Liver (tissue), 9 donors: Measurements from ENCODE around the gene SLC38A2. TPM values are rescaled to one million over a fixed set of nuclear protein-coding genes. Genes with fewer than 3 reads are reported as not detected.

Experiments used
- DNase-seq: peaks from one replicate; pipeline ENCODE4 v3.0.0-alpha.2; 2017; ENCODE audit warnings: low spot score
- H3K27ac ChIP-seq, 2 donors: one replicate each; pipeline ENCODE4 v1.7.0; 2013; ENCODE audit warnings: inconsistent platforms in 2 of 2, low read length in 2 of 2, control low read depth in 1 of 2, low read depth in 1 of 2, mild to moderate bottlenecking in 1 of 2
- H3K27me3 ChIP-seq, 4 donors: one replicate each; pipeline versions ENCODE4 v1.6.1 to v1.7.0; 2013; ENCODE audit warnings: low read length in 3 of 4, inconsistent platforms in 1 of 4, mild to moderate bottlenecking in 1 of 4, moderate library complexity in 1 of 4; ENCODE audit not compliant: control insufficient read depth in 4 of 4, insufficient read depth in 4 of 4
- H3K36me3 ChIP-seq, 4 donors: one replicate each; pipeline versions ENCODE4 v1.6.1 to v1.7.0; 2013; ENCODE audit warnings: low read length in 3 of 4, mild to moderate bottlenecking in 3 of 4, low read depth in 1 of 4, moderate library complexity in 1 of 4; ENCODE audit not compliant: control insufficient read depth in 4 of 4, insufficient read depth in 3 of 4
- H3K4me1 ChIP-seq, 4 donors: one replicate each; pipeline versions ENCODE4 v1.6.1 to v1.7.0; 2013; ENCODE audit warnings: low read length in 3 of 4, mild to moderate bottlenecking in 3 of 4, moderate library complexity in 1 of 4; ENCODE audit not compliant: control insufficient read depth in 4 of 4, insufficient read depth in 4 of 4
- H3K4me3 ChIP-seq, 3 donors: one replicate each; pipeline versions ENCODE4 v1.6.1 to v1.7.0; 2013; ENCODE audit warnings: low read length in 3 of 3, control low read depth in 1 of 3, low read depth in 1 of 3, mild to moderate bottlenecking in 1 of 3
- H3K9ac ChIP-seq, 2 donors: one replicate each; pipeline ENCODE4 v1.7.0; 2013; ENCODE audit warnings: low read length in 2 of 2, mild to moderate bottlenecking in 2 of 2, moderate library complexity in 2 of 2, control low read depth in 1 of 2, low read depth in 1 of 2
- H3K9me3 ChIP-seq, 4 donors: one replicate each; pipeline versions ENCODE4 v1.6.1 to v1.7.0; 2013; ENCODE audit warnings: low read length in 3 of 4; ENCODE audit not compliant: control insufficient read depth in 4 of 4
- CTCF ChIP-seq: fragments of 150-350 bp; IDR thresholded peaks from 2 replicates; pipeline ENCODE4 v1.5.1; 2017; ENCODE audit warnings: improper control_type of control experiment, low read depth, low read length; ENCODE audit not compliant: missing input control
- EGR1 ChIP-seq, 2 donors: IDR thresholded peaks; 2 replicates each; pipeline ENCODE4 v1.6.1; 2016 to 2018; ENCODE audit warnings: antibody characterized with exemption in 2 of 2, low read depth in 2 of 2
- FOXA2 ChIP-seq: IDR thresholded peaks from 2 replicates; pipeline ENCODE4 v1.6.1; 2016; ENCODE audit warnings: antibody characterized with exemption
- HNF4A ChIP-seq, 2 donors: conservative IDR thresholded peaks; 2 replicates each; pipeline ENCODE4 v1.6.1; 2016; ENCODE audit warnings: antibody characterized with exemption in 2 of 2, mild to moderate bottlenecking in 2 of 2
- HNF4G ChIP-seq: IDR thresholded peaks from 2 replicates; pipeline ENCODE4 v1.6.1; 2016; ENCODE audit warnings: antibody characterized with exemption
- NR2F2 ChIP-seq: IDR thresholded peaks from 2 replicates; pipeline ENCODE4 v1.6.1; 2016; ENCODE audit warnings: antibody characterized with exemption
- REST ChIP-seq: IDR thresholded peaks from 2 replicates; pipeline ENCODE4 v1.6.1; 2016; ENCODE audit warnings: antibody characterized with exemption, mild to moderate bottlenecking
- TAF1 ChIP-seq: conservative IDR thresholded peaks from 2 replicates; pipeline ENCODE4 v1.6.1; 2016; ENCODE audit warnings: antibody characterized with exemption, mild to moderate bottlenecking
- WGBS: extraction: QIAGEN DNeasy Blood & Tissue Kit; methylation state at CpG from one replicate; pipeline ENCODE4 v1.1.7; 2013; 5-methylcytosine and 5-hydroxymethylcytosine counted together
- polyA plus RNA-seq, 2 donors: library from polyadenylated mRNA; stranded (reverse) in 1 of 2; unstranded in 1 of 2; fragments of 200-250 nt in 1 of 2; fragments of >200 nt in 1 of 2; fragmentation: Nextera tagmentation in 1 of 2; extraction: Ambion mirVana in 1 of 2; gene quantifications; one replicate each; pipeline versions ENCODE4 v1.2.1 to v1.2.3, GENCODE V29; 2013 to 2015
- total RNA-seq, 2 donors: library from RNA; depleted of rRNA; stranded (reverse); fragments of >200 nt; gene quantifications; one replicate each; pipeline ENCODE4 v1.2.3, GENCODE V29; 2014
- TF ChIP-seq, protein P1 (sequence below): IDR thresholded peaks from 2 replicates; pipeline ENCODE4 v1.6.1; 2016; ENCODE audit warnings: antibody characterized with exemption
- TF ChIP-seq, protein P2 (sequence below): IDR thresholded peaks from 2 replicates; pipeline ENCODE4 v1.6.1; 2016; ENCODE audit warnings: antibody characterized with exemption
- donor health status: healthy.
- donor health status: healthy.
- donor health status: healthy.
- donor health status: healthy.
- donor health status: healthy.

Gene SLC38A2
- total and polyA plus RNA-seq, 4 donors = 50.6 to 472 (median 97.4) TPM

GRCh38 chr12:46351886-46352650, 20.5 kb downstream of the SLC38A2 start (continued):
- no peak for TF ChIP-seq CTCF
- TF ChIP-seq TAF1 = no peak
- TF ChIP-seq HNF4G = no peak
- TF ChIP-seq NR2F2 = no peak
- TF ChIP-seq, protein P1, sequence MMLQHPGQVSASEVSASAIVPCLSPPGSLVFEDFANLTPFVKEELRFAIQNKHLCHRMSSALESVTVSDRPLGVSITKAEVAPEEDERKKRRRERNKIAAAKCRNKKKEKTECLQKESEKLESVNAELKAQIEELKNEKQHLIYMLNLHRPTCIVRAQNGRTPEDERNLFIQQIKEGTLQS = no peak

DNA sequence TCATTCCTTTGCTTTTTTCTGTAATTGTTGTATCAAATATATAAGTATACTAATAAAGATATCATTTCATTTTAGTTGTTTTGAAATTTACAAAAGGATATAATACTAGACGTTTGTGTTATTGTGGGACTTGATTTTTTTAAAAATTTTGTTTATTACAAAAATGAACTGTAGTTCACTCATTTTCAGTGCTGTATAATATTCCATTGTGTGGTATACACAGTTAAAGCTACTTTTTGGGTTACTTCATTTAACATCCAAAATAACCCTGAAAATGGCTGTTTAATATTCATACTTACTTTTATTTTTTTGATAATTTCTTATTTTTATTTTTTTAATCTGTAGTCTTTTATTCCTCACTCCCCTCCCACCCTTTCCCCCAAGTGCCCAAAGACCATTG, 21.4 kb downstream of the SLC38A2 start:
- Histone ChIP-seq H3K9ac (no peak overlapping the region), H3K4me3 (no peak overlapping the region), H3K27ac (no peak overlapping the region), H3K36me3 (no peaks in the 10 kb centered on the region), H3K27me3 (no peaks in the 10 kb centered on the region), H3K4me1 (no peaks in the 10 kb centered on the region), H3K9me3 (no peaks in the 10 kb centered on the region)
- DNase-seq = no peak
- TF ChIP-seq HNF4A (conservative IDR thresholded peaks at IDR 0.05) (no peak), EGR1 (IDR thresholded peaks at IDR 0.05; ENCODE audit: low read depth in 2 of 2) (no peak), FOXA2 (no peak)
- WGBS = 70% methylated on average over 1 of the region's 1 CpG

DNA sequence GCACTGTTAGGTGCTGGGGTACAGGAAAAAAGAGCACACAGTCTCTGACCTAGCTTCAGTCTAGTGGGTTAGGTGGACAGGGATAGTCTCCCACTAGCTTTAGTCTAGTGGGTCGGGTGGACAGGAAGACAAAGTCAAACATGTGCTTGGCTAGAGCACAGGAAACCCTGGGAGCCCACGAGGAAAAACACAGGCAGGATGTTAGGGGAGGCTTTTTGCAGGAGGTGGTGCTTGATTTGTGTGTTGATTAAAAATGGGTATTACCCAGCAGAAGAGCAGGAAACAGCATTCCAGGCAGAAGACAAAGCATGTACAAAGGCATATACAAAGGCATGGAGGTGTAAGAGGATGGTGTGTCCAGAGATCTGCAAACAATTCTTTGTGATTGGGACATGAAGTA, 23.3 kb downstream of the SLC38A2 start:
- H3K9ac ChIP-seq = no peak overlapping the region
- no peaks in the 10 kb centered on the region for H3K27me3 ChIP-seq
- 53% methylated on average over 2 of the region's 2 CpGs for WGBS
- H3K9me3 ChIP-seq = no peaks in the 10 kb centered on the region
- no peaks in the 10 kb centered on the region for H3K36me3 ChIP-seq
- no peak overlapping the region for H3K4me3 ChIP-seq
- no peaks in the 10 kb centered on the region for H3K4me1 ChIP-seq
- TF ChIP-seq, protein P2, sequence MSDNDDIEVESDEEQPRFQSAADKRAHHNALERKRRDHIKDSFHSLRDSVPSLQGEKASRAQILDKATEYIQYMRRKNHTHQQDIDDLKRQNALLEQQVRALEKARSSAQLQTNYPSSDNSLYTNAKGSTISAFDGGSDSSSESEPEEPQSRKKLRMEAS = no peak
- TF ChIP-seq REST = no peak
- no peak overlapping the region for H3K27ac ChIP-seq
- DNase-seq = no peak
